Mammary epithelial cell (primary cell): ENCODE results near the gene TPX2.

Experiments used
- EZH2 ChIP-seq: IDR thresholded peaks from 2 replicates; pipeline ENCODE4 v1.6.1; 2012; ENCODE audit warnings: low read length, inconsistent platforms, borderline replicate concordance
- TF ChIP-seq, protein P1 (sequence below), 2 donors: IDR thresholded peaks in 1 of 2; conservative IDR thresholded peaks in 1 of 2; 2 replicates each; pipeline ENCODE4 v1.5.1; 2011 to 2012; ENCODE audit warnings: inconsistent platforms in 2 of 2, low read length in 2 of 2, mild to moderate bottlenecking in 2 of 2, control low read depth in 1 of 2, low read depth in 1 of 2; ENCODE audit not compliant: insufficient read depth in 1 of 2; ENCODE audit errors: extremely low read depth in 1 of 2

DNA sequence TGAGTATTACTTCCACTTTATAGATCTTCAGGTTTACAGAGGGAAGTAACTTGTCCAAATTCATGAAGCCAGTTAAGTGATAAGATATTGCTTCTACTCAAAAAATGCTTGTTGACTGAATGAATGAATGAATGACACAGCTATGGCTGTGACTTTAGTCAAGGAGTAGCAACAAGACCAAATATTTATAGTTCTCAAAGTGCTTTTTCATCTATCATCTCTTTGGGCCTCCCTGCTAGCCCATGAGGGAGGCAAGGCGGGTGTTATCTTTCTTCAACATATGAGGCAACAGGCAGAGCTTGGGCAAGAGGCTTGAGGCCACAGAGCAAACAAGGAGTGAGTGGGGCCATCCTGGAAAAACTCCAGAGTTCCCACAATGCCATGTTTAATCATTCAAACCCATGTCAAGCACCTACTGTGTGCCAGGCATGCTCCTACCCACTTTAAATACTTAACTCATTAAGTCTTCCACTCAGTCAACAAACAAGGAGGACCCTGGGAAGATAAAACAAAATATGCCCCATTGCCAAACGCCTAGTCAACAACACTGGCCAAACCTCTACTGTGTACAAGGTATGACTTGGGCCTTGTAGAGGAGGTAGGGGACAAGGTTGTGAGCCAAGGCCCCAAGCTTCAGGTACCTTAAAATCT lies 32.4 kb upstream of the TPX2 start:
- TF ChIP-seq, protein P1, sequence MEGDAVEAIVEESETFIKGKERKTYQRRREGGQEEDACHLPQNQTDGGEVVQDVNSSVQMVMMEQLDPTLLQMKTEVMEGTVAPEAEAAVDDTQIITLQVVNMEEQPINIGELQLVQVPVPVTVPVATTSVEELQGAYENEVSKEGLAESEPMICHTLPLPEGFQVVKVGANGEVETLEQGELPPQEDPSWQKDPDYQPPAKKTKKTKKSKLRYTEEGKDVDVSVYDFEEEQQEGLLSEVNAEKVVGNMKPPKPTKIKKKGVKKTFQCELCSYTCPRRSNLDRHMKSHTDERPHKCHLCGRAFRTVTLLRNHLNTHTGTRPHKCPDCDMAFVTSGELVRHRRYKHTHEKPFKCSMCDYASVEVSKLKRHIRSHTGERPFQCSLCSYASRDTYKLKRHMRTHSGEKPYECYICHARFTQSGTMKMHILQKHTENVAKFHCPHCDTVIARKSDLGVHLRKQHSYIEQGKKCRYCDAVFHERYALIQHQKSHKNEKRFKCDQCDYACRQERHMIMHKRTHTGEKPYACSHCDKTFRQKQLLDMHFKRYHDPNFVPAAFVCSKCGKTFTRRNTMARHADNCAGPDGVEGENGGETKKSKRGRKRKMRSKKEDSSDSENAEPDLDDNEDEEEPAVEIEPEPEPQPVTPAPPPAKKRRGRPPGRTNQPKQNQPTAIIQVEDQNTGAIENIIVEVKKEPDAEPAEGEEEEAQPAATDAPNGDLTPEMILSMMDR (conservative IDR thresholded peaks at IDR 0.05 in 1 of 2, IDR thresholded peaks at IDR 0.05 in 1 of 2; ENCODE audit: extremely low read depth in 1 of 2, insufficient read depth in 1 of 2, low read depth in 1 of 2, low read length in 2 of 2): no peak
- TF ChIP-seq EZH2: no peak
